OCI-LY1 (cell line): ENCODE measurements around the gene RPL37.
"Not testable (repeated sequence)": the region's sequence is repeated elsewhere in the genome, so short reads cannot be mapped to it uniquely, and the experiment has no call there.

Experiments
- CTCF ChIP-seq: fragments of 200-600 bp; sonication (generic), shearing (Covaris generic); IDR thresholded peaks from 2 replicates; pipeline ENCODE4 v1.5.1; 2017; ENCODE audit warnings: mild to moderate bottlenecking, antibody characterized with exemption, low read length, moderate library complexity, mixed read lengths
- EZH2 ChIP-seq: fragments of 200-600 bp; sonication (generic), shearing (Covaris generic); IDR thresholded peaks from 2 replicates; pipeline ENCODE4 v1.8.0; 2017; ENCODE audit warnings: borderline replicate concordance, mixed run types, mild to moderate bottlenecking, antibody characterized with exemption, low read length, moderate library complexity, mixed read lengths

DNA sequence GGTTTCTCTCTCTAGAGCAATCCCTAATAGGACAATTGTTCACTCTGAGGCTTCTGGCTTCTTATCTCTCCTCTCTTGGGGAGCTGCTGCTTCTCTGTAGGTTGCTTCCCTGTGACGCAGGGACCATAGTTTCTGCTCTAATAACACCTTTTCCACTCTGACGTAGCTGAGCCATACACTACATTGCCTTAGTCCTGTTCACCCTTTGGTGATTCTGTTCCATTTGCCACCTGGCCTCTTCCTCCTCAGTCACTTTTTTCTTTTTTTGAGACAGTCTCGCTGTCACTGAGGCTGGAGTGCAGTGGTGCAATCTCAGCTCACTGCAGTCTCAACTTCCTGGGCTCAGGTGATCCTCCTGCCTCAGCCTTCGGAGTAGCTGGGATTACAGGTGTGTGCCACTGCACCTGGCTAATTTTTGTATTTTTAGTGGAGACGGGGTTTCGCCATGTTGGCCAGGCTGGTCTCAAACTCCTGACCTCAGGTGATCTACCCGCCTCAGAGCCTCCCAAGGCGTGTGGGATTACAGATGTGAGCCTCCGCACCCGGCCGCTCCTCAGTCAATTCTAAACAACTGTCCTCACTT, 9.5 kb downstream of the RPL37 start:
- TF ChIP-seq CTCF, EZH2: not testable (repeated sequence)
